GM19468 (cell line): ENCODE data around the gene PTOV1.

ENCODE experiments used
- ATAC-seq: cut with Tn5 transposase; IDR thresholded peaks from one replicate; pipeline ENCODE4 v1.9.1; 2021; ENCODE audit warnings: mild to moderate bottlenecking, moderate library complexity, moderate number of reproducible peaks; ENCODE audit not compliant: unreplicated experiment; ENCODE audit errors: extremely low read depth

The PTOV1 gene

GRCh38 chr19:49871349-49871985, 20.5 kb downstream of the PTOV1 start:
- no peak for ATAC-seq

GRCh38 chr19:49872245-49873128, 21.5 kb downstream of the PTOV1 start:
- ATAC-seq, result no peak

- ATAC-seq, result no peak
Observed at GRCh38 chr19:49873129-49873521, 22.2 kb downstream of the PTOV1 start.

- ATAC-seq, result no peak
Observed at GRCh38 chr19:49873834-49874233, 22.9 kb downstream of the PTOV1 start.

GRCh38 chr19:49874503-49875157, 23.7 kb downstream of the PTOV1 start:
- no peak for ATAC-seq

GRCh38 chr19:49875177-49875576, 24.2 kb downstream of the PTOV1 start:
- ATAC-seq, result no peak

GRCh38 chr19:49875857-49876421, 25.0 kb downstream of the PTOV1 start:
- no peak for ATAC-seq

GRCh38 chr19:49876422-49877019, 25.6 kb downstream of the PTOV1 start:
- ATAC-seq, result peak; percentile 40

GRCh38 chr19:49877020-49877878, 26.3 kb downstream of the PTOV1 start, which contains the start of the genes AKT1S1 and TBC1D17:
TSS of gene AKT1S1 (minus strand) at chr19:49877355. CDS start at chr19:49873295, 4,060 bp downstream.
TSS of gene TBC1D17 (plus strand) at chr19:49877702. CDS start at chr19:49877724, 22 bp downstream.
- peak; percentile 20 for ATAC-seq

GRCh38 chr19:49877879-49878743, 27.2 kb downstream of the PTOV1 start:
- peak; percentile 24 for ATAC-seq

- ATAC-seq, result no peak
Observed at GRCh38 chr19:49878744-49879070, 27.7 kb downstream of the PTOV1 start.

GRCh38 chr19:49879243-49879963, 28.4 kb downstream of the PTOV1 start:
- no peak for ATAC-seq

- no peak for ATAC-seq
Observed at GRCh38 chr19:49880162-49880869, 29.4 kb downstream of the PTOV1 start.

- no peak for ATAC-seq
Observed at GRCh38 chr19:49881186-49881585, 30.2 kb downstream of the PTOV1 start.

- ATAC-seq, result no peak
Observed at GRCh38 chr19:49881672-49882394, 30.9 kb downstream of the PTOV1 start.

GRCh38 chr19:49882643-49883042, 31.7 kb downstream of the PTOV1 start:
- ATAC-seq, result no peak

GRCh38 chr19:49883094-49883493, 32.1 kb downstream of the PTOV1 start:
- no peak for ATAC-seq
